A673 (cell line): Measurements from ENCODE around the gene PGF. TPM values are rescaled to one million over a fixed set of nuclear protein-coding genes. Genes with fewer than 3 reads are reported as not detected.

Experiments
- BruUV-seq: library from RNA; stranded (reverse); fragments of 400-500 nt; replicated peaks from 2 replicates; lab custom pipeline; 2021; lab: Mats Ljungman, UMichigan
- CTCF ChIA-PET: fragments of 300-600 bp; sonication (Branson Sonifier 250); formaldehyde crosslinking; loops from one replicate; lab custom pipeline; 2022; ENCODE audit warnings: antibody characterized with exemption; lab: Charles Lee
- POLR2A ChIA-PET: fragments of 300-600 bp; sonication (Branson Sonifier 250); formaldehyde crosslinking; loops from one replicate; lab custom pipeline; 2022; ENCODE audit warnings: antibody characterized with exemption; ENCODE audit not compliant: low non-redundant PET; lab: Charles Lee
- DNase-seq: peaks from one replicate; pipeline ENCODE4 v3.0.0-alpha.2; 2015; ENCODE audit warnings: low spot score
- H3K27ac ChIP-seq: fragments of 200-600 bp; sonication (generic); 2 replicates; pipeline ENCODE4 v1.5.1; 2016; ENCODE audit warnings: mixed run types, low read depth, mild to moderate bottlenecking, mixed read lengths, antibody characterized with exemption, low read length; ENCODE audit not compliant: poor library complexity, severe bottlenecking
- H3K27me3 ChIP-seq: fragments of 200-600 bp; sonication (generic); replicated peaks from 2 replicates; pipeline ENCODE4 v1.6.1; 2017; ENCODE audit warnings: mixed run types, low read depth, mild to moderate bottlenecking, mixed read lengths, antibody characterized with exemption, low read length; ENCODE audit not compliant: insufficient read depth, poor library complexity
- H3K36me3 ChIP-seq: fragments of 200-600 bp; sonication (generic); 2 replicates; pipeline ENCODE4 v1.6.1; 2016; ENCODE audit warnings: mixed run types, mild to moderate bottlenecking, mixed read lengths, antibody characterized with exemption, low read length; ENCODE audit not compliant: insufficient read depth, poor library complexity, severe bottlenecking
- H3K4me1 ChIP-seq: fragments of 200-600 bp; sonication (generic); 2 replicates; pipeline ENCODE4 v1.6.1; 2017; ENCODE audit warnings: mixed run types, mild to moderate bottlenecking, mixed read lengths, antibody characterized with exemption, low read length; ENCODE audit not compliant: insufficient read depth, poor library complexity, severe bottlenecking
- H3K4me3 ChIP-seq: fragments of 200-600 bp; sonication (generic); 2 replicates; pipeline ENCODE4 v1.5.1; 2016; ENCODE audit warnings: low read depth, mixed run types, mild to moderate bottlenecking, mixed read lengths, low read length; ENCODE audit not compliant: poor library complexity, severe bottlenecking
- H3K9me3 ChIP-seq: fragments of 200-600 bp; sonication (generic); 2 replicates; pipeline ENCODE4 v1.6.1; 2016; ENCODE audit warnings: mixed run types, low read depth, mild to moderate bottlenecking, mixed read lengths, antibody characterized with exemption, low read length; ENCODE audit not compliant: poor library complexity, severe bottlenecking
- EZH2 ChIP-seq: fragments of 200-600 bp; sonication (generic); IDR thresholded peaks from 2 replicates; pipeline ENCODE4 v1.6.1; 2017; ENCODE audit warnings: borderline replicate concordance, low read depth, mild to moderate bottlenecking, mixed read lengths, antibody characterized with exemption, low read length; ENCODE audit not compliant: poor library complexity, severe bottlenecking
- intact Hi-C: fragments of 100-400 bp; cut with micrococcal nuclease; formaldehyde crosslinking; loops from one replicate; pipeline ENCODE4 v1.10.0; 2022; ENCODE audit not compliant: unreplicated experiment
- total RNA-seq: library from RNA; stranded (reverse); gene quantifications from 2 replicates; pipeline ENCODE4 v1.2.3, GENCODE V29; 2021
- TF ChIP-seq, protein P1 (sequence below): fragments of 300-800, 200-600 bp; sonication (generic); conservative IDR thresholded peaks from 2 replicates; pipeline ENCODE4 v1.5.1; 2017; ENCODE audit warnings: low read depth, mild to moderate bottlenecking, antibody characterized with exemption, low read length, moderate library complexity, mixed read lengths

Gene PGF
- total RNA-seq, 1 experiment from 2014 or later = 48.1 TPM

DNA sequence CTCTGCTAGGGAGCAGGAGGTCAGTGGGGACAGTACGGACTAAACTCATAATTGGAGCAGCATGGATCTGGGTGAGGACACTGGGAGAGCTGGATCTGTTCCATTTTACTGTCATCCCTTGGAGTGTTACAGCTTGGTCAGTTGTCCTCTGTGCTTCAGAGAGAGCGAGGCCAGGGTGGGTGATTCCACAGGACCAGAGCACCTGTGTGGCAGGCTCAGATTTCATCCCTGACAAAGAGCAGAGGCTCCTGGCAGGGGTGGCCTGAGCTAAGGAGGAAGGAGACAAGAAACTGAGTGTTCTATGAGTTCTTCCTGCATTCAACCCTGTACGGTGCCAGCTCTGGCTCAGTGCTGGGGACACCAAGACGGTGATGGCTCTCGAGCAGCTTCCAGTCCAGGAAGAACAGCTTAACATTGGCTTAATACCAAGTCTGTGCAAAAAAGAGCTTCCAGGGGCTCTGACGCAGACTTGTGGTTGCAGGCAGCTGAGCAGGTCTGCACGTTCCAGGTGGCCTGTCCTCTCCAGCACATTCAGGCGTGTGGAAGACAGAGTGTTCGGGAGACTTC, 8.4 kb upstream of the PGF start:
- no peaks in the 10 kb centered on the region for H3K9me3 ChIP-seq
- intact Hi-C loops = no loop called here
- DNase-seq = no peak
- ChIA-PET CTCF (no interaction called here), POLR2A (no interaction called here)
- no peaks in the 10 kb centered on the region for H3K27me3 ChIP-seq
- no peaks in the 10 kb centered on the region for H3K36me3 ChIP-seq
- TF ChIP-seq, protein P1, sequence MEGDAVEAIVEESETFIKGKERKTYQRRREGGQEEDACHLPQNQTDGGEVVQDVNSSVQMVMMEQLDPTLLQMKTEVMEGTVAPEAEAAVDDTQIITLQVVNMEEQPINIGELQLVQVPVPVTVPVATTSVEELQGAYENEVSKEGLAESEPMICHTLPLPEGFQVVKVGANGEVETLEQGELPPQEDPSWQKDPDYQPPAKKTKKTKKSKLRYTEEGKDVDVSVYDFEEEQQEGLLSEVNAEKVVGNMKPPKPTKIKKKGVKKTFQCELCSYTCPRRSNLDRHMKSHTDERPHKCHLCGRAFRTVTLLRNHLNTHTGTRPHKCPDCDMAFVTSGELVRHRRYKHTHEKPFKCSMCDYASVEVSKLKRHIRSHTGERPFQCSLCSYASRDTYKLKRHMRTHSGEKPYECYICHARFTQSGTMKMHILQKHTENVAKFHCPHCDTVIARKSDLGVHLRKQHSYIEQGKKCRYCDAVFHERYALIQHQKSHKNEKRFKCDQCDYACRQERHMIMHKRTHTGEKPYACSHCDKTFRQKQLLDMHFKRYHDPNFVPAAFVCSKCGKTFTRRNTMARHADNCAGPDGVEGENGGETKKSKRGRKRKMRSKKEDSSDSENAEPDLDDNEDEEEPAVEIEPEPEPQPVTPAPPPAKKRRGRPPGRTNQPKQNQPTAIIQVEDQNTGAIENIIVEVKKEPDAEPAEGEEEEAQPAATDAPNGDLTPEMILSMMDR = no peak
- TF ChIP-seq EZH2 = no peak
- no peak overlapping the region for H3K4me3 ChIP-seq
- H3K4me1 ChIP-seq = no peaks in the 10 kb centered on the region
- H3K27ac ChIP-seq = no peak overlapping the region
- no TSS peak for BruUV-seq

DNA sequence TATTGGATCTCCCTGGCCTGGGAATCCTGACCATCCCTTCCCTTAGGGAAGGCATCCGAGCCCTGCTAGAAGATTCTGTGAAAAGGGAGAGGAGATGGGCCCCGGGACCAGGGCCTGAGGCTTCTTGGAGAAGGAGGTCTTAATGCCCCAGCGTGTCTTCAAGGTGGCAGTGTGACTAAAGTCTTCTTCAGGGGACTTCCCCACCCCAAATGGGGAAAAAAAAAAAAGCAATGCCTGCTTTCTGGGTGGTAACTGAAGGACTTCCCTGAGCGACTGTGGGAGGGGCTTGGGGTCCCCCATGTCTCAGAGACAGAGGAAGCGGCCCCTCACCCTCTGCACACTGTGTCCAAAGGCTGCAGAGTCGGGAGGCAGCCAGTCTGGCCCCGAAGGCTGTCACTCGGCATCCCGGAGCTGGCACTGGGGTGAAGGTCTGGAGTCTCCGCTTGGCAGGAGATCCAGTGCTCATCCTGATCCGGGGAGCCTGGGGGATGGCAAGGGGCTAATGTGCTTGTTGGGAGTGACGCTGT, 7.8 kb upstream of the PGF start:
- H3K27me3 ChIP-seq = no peaks in the 10 kb centered on the region
- H3K27ac ChIP-seq = no peak overlapping the region
- no peaks in the 10 kb centered on the region for H3K4me1 ChIP-seq
- H3K9me3 ChIP-seq = no peaks in the 10 kb centered on the region
- H3K4me3 ChIP-seq = no peak overlapping the region
- BruUV-seq = no TSS peak
- intact Hi-C loops = no loop called here
- TF ChIP-seq EZH2 = no peak
- TF ChIP-seq, protein P1 = no peak
- no peak for DNase-seq
- POLR2A ChIA-PET = no interaction called here
- CTCF ChIA-PET = no interaction called here
- no peaks in the 10 kb centered on the region for H3K36me3 ChIP-seq

GRCh38 chr14:74962493-74962892, 7.1 kb upstream of the PGF start:
- POLR2A ChIA-PET = no interaction called here
- intact Hi-C loops = no loop called here
- TF ChIP-seq, protein P1 = no peak
- no peak for TF ChIP-seq EZH2
- Histone ChIP-seq H3K4me3 (no peak overlapping the region), H3K9me3 (no peaks in the 10 kb centered on the region), H3K27me3 (no peaks in the 10 kb centered on the region), H3K36me3 (no peaks in the 10 kb centered on the region), H3K4me1 (no peaks in the 10 kb centered on the region), H3K27ac (no peak overlapping the region)
- BruUV-seq = no TSS peak
- DNase-seq = no peak
- CTCF ChIA-PET = no interaction called here
